NOMO-1 treated with dmso at 0.1 percent for 144 hours (cell line): Measurements from ENCODE around the gene GABBR2.
"Not testable (repeated sequence)": the region's sequence is repeated elsewhere in the genome, so short reads cannot be mapped to it uniquely, and the experiment has no call there.

Source experiments
- DNase-seq: peaks from one replicate; lab custom pipeline; 2025; ENCODE audit not compliant: unreplicated experiment; lab: John Stamatoyannopoulos, UW

GABBR2 gene

DNA sequence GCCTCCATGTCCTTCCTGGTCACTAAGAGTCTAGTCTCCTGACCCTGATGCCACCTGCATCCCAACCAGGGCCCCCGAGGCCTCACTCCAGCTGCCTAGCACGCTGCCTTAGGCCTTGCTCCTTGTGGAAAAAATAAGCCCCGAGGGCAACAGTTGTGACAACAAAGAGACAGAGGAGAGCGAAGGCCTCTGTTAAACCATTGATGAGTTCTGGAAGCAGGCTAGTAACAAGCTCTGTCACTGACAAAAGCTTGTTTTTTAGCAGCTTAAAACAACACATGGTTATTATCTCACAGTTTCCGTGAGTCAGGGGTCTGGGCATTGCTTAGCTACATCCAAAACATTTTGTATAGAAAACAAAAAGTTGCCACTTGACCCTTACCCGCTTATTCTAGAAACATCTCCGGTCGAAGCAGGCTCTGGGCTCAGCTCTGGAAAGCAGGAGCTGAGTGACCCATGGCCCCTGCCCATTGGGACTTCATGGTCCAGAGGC is 405.1 kb downstream of the GABBR2 start:
- no peak for DNase-seq

DNA sequence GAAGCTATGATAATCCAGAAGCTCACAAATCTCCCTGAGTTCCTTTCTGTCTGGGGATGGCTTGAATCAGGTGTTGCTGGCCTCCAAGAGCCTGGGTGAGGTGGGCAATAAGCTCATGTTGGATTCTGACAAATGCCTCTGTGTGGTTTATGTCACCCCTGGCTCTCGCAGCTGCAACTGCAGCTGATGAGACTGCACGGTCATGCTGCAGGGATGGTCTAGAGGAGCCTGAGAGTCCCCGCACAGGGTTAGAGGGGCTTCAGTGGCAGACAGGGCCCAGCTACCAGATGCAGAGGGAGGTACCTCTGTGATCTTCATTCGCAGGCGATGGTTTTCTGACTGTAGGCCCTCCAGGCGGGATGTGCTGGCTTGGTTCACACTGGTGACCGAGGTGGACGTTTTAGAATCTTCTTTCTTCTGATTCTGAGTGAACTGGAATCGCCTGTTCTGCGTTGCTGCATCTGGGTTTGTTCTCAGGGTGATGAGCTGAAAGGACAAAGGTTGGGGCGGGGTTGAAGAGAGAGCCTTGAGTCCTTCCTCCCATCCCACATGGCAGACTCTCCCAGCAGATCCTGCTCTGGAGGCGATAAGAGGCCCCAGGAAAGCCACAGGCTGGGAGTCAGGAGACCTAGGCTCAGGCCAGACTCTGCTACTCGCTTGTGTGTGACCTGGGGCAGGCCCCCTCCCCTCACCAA is 405.6 kb downstream of the GABBR2 start:
- DNase-seq: no peak

GRCh38 chr9:98302150-98302549 is 406.6 kb downstream of the GABBR2 start:
- no peak for DNase-seq

- no peak for DNase-seq
These were observed 408.1 kb downstream of the GABBR2 start for GRCh38 chr9:98300611-98301010.

GRCh38 chr9:98298476-98298875 is 410.3 kb downstream of the GABBR2 start:
- no peak for DNase-seq

- DNase-seq: no peak
These were observed 412.9 kb downstream of the GABBR2 start for GRCh38 chr9:98295824-98296223.

DNA sequence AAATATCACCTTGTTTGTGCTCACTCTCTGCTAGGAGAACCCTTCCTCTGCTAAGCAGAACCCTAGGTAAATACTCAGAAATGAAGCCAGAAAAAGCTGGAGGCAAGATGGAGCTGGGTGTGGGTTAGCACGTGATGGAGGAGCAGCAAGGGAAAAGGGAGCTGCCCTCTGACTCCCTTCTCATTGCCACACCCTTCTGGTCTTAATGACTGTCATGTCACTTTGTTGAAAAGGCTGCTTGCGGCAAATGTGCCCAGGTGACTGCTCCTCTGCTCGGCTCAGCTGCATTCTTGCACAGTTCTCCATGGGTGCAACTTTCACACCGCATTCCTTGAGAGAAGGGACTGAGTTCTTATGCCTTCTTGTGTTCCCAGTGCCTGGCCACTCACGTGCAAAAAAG is 416.9 kb downstream of the GABBR2 start:
- DNase-seq: no peak

- DNase-seq: no peak
These were observed 418.3 kb downstream of the GABBR2 start for GRCh38 chr9:98290411-98290810.

DNA sequence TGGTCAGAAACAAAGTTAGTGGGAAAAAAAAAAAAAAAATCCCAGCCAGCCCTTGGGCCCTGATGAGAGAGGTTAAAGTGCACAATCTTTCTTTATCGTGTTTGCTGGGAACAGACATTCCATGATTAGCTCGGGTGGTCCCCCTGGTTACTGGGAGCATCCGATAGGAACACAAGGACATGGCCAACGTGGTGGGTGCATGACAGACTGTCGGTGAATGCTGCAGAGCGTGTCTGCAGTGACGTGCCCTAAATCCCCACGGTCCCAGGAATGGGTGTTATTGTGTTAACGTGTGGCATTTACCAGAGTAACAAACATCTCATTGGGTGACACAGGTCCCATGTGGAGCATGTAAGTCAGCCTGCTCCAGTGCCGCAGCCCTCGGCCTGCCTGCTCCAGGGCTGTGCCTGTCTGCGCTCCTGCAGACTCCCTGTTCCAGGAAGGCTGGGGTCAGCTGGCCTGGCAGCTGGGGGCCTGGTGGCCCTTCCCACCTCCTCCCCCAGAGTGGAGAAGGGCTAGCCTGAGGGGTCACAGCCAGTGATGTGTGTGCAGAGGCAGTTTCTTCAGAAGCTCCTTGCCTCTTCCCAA is 419.0 kb downstream of the GABBR2 start:
- DNase-seq: no peak

DNA sequence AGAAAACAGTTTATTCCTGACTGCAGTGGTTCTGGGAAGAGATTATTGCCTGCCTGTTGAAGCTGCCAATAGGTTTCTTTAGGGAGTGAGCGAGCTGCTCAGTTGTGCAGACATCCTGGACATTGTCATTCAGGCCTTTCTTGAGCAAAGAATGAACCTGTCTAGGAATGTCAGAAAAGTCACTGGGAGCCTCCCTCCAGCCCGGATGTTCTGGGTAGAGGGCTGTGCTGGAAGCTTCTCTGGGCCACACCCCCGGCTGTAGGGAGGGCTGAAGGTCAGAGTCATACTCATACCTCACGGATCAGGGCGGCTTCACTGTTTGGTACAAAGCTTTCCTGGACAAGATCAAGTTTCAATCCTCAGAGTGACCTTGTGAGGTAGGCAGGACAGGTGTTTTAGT is 419.9 kb downstream of the GABBR2 start:
- no peak for DNase-seq

GRCh38 chr9:98287384-98287783 is 421.4 kb downstream of the GABBR2 start:
- no peak for DNase-seq

DNA sequence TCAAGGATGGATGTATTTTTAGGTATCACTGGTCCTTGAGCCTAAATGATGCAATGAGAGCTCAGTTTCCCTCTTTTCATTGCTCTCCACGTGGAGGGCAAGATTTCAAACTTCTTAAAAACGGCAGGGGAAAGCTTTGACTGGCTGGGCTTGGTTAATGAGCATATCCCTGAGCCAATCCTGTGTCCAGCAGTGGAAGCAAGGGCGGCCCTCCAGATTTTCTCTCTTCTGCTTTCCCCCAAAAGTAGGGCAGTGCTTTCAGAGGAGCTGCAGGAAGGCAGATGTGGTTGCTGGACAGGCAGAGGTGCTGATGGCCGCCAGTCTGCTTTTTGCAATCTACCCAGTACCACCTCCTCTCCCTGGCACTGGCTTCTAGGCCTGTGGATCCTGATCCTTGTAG is 423.3 kb downstream of the GABBR2 start:
- DNase-seq: no peak

GRCh38 chr9:98284754-98285153 is 424.0 kb downstream of the GABBR2 start:
- DNase-seq: no peak

DNA sequence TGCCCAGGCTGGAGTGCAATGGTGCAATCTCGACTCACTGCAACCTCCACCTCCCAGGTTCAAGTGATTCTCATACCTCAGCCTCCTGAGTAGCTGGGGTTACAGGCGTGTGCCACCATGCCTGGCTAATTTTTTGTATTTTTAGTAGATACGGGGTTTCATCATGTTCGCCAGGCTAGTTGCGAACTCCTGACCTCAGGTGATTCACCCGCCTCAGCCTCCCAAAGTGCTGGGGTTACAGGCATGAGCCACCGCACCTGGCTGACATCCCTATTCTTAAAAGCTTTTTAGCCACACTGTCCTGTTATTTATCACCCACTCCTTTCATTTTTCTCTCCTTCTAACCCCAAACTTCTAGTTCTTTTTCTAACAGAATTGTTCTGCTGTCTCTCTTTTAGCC is 425.6 kb downstream of the GABBR2 start:
- not testable (repeated sequence) for DNase-seq

DNA sequence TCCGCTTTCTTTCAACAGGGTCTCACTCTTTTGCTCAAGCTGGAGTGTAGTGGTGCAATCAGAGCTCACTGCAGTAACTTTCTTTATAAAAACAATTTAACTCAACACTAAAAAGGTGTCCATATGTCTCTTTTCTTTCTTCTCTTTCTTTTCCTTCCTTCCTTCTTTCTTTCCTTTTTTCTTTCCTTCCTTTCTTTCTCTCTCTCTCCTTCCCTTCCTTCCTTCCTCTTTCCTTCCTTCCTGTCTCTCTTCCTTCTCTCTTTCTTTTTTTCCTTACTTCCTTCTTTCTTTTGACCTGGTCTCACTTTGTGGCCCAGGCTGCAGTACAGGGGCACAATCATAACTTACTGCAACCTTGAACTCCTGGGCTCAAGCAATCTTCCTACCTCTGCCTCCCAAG is 427.5 kb downstream of the GABBR2 start:
- no peak for DNase-seq

- no peak for DNase-seq
These were observed 428.2 kb downstream of the GABBR2 start for GRCh38 chr9:98280574-98280973.

GRCh38 chr9:98280162-98280561 is 428.6 kb downstream of the GABBR2 start:
- no peak for DNase-seq

- DNase-seq: no peak
These were observed 431.7 kb downstream of the GABBR2 start for GRCh38 chr9:98276907-98277469.

- DNase-seq: no peak
These were observed 433.6 kb downstream of the GABBR2 start for GRCh38 chr9:98275159-98275558.

DNA sequence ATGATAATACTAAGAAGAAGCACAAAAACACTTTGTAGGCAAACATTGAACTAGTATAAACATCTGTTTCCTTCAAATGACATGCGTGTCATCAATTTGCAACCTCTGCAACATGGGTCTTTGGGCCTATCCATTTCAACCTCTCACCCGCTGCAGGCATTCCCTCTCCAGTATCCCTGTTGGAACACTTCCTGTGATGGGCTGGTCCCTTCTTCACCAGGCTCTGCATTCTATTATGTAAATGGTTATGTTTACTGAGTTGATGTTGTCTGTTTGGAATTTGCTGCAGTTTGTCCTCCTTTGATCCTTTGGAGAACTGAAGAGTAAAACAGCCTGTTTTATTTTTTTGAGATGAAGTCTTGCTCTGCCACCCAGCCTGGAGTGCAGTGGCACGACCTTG is 436.7 kb downstream of the GABBR2 start:
- no peak for DNase-seq

DNA sequence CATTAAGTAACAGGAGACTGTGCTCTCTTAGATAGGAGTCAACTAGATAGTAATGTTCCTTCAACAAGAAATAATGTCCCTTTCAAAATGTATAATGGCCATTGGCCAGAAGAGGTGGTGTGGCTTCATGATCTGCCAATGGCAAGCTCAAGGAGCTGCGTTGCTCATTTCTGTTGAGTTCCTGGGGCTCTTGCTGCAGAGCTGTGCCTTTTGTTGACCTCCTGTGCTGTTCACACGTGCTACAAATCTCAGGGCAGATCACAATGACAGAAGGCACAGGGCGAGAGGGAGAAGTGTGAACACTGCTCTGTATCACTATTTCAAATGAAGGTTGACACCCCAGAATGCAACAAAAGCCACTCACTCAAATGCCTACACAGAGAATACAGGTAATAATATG is 437.3 kb downstream of the GABBR2 start:
- no peak for DNase-seq

GRCh38 chr9:98270284-98270683 is 438.5 kb downstream of the GABBR2 start:
- DNase-seq: not testable (repeated sequence)
